T-helper 17 cell (primary cell): ENCODE results near the gene CCDC9B. TPM values are rescaled to one million over a fixed set of nuclear protein-coding genes. Genes with fewer than 3 reads are reported as not detected.

Experiments
- ATAC-seq: fragments of 150-1000 bp; cut with Tn5 transposase; 2 replicates; pipeline ENCODE4 v1.10.0; 2021; ENCODE audit warnings: mild to moderate bottlenecking, moderate library complexity
- DNase-seq, 3 donors: peaks; one replicate each; pipeline versions ENCODE4 v3.0.0 to v3.0.0-alpha.2; 2020 to 2021
- H3K9me3 ChIP-seq: one replicate; pipeline ENCODE4 v1.7.0; 2013; ENCODE audit warnings: low read length, mild to moderate bottlenecking; ENCODE audit not compliant: control insufficient read depth, poor library complexity, severe bottlenecking
- H3K27ac Mint-ChIP-seq: one replicate; pipeline ENCODE4 v1.8.0; 2022; ENCODE audit warnings: mild to moderate bottlenecking, moderate library complexity, mixed read lengths
- H3K27me3 Mint-ChIP-seq: one replicate; pipeline ENCODE4 v1.8.0; 2022; ENCODE audit warnings: mixed read lengths
- H3K36me3 Mint-ChIP-seq: one replicate; pipeline ENCODE4 v1.8.0; 2022; ENCODE audit warnings: low read depth, mixed read lengths
- H3K4me1 Mint-ChIP-seq: one replicate; pipeline ENCODE4 v1.8.0; 2022; ENCODE audit warnings: mild to moderate bottlenecking, mixed read lengths
- H3K4me3 Mint-ChIP-seq: one replicate; pipeline ENCODE4 v1.8.0; 2022; ENCODE audit warnings: mild to moderate bottlenecking, moderate library complexity, mixed read lengths
- total RNA-seq, 4 donors: library from RNA in 2 of 4; stranded (reverse) in 2 of 4; gene quantifications; one replicate each; pipeline ENCODE4 v1.2.3 and lab custom pipeline; 2022 to 2026

Gene CCDC9B
- total RNA-seq, 2 donors from 2014 or later = 4.1 to 5.3 TPM

DNA sequence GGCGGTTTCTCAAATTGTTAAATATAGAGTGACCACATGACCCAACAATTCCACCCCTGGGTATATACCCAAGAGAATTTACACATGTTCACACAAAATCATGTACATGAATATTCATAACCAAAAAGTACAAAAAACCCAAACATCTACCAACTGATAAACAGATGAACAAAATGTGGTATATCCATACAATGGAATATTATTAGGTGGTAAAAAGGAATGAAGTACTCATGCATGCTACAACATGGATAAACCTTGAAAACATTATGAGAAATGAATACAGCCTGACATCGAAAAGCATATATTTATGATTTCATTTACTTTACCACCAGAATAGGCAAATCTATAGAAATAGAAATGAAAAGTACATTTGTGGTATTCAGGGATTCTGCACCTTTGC lies 40.4 kb downstream of the CCDC9B start:
- H3K9me3 ChIP-seq = no peaks in the 10 kb centered on the region
- DNase-seq (no peak), ATAC-seq (no peak)
- peaks cover 13% of the 10 kb centered on the region for H3K4me1 Mint-ChIP-seq
- no peaks in the 10 kb centered on the region for H3K27me3 Mint-ChIP-seq
- H3K36me3 Mint-ChIP-seq = peaks cover 4% of the 10 kb centered on the region
- H3K27ac Mint-ChIP-seq = no peak overlapping the region
- no peak overlapping the region for H3K4me3 Mint-ChIP-seq

DNA sequence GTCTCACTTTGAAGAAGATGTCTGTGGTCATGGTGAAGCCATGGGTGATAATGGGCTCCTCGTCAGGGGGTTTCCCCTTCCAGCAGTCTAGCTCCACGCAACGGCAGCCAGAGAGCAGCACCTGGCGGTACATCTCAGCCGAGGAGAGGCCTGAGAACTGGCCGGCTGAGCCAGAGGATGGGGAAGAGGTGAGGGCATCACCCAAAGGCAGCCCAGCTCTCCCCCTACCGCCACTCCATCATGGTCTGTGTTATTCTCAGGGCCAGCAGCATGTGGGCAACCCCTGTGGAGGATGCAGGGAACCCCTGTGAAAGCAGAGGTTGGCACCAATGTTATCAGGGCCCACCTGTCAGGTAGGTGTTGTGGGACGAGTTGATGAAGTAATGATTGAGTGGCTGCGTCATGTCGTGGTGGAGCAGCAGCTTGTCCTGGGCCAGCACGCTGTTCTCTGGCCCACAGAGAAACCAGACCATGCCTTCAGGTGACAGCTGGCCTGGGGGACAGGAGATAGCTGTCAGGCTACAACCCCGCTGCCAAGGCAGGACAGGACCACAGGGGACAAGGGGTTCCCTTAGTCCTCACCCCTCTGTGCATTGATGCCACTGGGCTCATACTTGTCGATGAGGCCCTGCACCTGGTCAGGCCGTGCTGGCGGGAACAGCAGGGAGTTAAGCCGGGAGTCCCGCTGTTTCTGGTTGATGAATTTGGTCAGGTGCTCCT lies 42.4 kb downstream of the CCDC9B start:
- peaks cover 4% of the 10 kb centered on the region for H3K4me1 Mint-ChIP-seq
- H3K27ac Mint-ChIP-seq = no peak overlapping the region
- no peak for DNase-seq
- no peaks in the 10 kb centered on the region for H3K9me3 ChIP-seq
- peaks cover 4% of the 10 kb centered on the region for H3K36me3 Mint-ChIP-seq
- no peak for ATAC-seq
- H3K27me3 Mint-ChIP-seq = no peaks in the 10 kb centered on the region
- H3K4me3 Mint-ChIP-seq = no peak overlapping the region

DNA sequence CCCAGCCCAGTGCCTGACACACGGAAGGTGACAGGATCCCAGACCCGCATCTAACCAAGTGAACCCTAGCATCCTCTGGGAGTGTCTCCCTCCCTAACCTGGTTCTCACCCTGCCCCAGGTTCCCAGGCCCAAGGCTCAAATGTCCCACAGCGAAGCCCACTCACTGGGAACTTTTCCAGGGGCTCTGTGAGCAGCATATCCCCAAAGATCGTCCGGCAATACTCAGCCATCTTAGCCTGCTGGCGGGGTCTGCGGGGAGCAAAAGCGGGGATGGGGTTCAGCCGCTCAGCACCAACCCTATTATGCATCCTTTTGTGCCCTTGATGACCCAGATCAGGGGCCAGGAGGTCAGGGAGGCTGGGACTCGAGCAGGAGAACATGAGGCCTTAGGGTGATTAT lies 43.4 kb downstream of the CCDC9B start:
- ATAC-seq = no peak
- H3K27ac Mint-ChIP-seq = no peak overlapping the region
- H3K4me1 Mint-ChIP-seq = peaks cover 4% of the 10 kb centered on the region
- H3K27me3 Mint-ChIP-seq = no peaks in the 10 kb centered on the region
- DNase-seq = no peak
- no peaks in the 10 kb centered on the region for H3K9me3 ChIP-seq
- H3K36me3 Mint-ChIP-seq = peaks cover 4% of the 10 kb centered on the region
- no peak overlapping the region for H3K4me3 Mint-ChIP-seq

DNA sequence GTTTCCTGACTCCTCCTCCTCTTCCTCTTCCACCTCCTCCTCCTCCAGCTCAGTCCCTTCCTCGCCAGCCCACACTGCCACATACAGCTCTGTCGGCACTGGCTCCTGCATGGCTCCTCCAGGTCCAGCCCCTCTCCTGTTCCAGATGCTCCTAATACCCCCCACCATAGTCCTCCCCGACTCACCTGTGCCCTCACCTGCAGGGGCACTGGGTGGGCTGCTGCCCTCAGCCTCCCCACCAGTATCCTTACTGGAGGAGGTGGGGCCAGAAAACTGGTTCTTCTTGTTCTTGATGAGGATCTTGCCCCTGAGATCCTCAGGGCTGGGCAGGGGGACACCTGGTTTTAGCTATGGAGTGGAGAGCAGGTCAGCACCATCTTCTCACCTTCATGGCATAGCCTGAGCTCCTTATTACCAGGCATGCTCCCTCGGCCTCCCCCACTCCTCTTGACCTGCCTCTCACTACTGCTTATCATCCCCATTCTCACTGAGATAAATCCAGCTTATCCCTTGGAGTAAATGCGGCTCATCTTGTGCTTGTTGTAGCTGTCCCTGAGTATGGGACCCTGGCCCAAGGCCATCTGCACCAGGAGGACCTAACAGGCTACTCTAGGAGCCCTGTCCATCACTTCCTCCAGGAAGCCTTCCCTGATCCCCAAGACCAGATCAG lies 44.0 kb downstream of the CCDC9B start:
- Mint-ChIP-seq H3K4me3 (no peak overlapping the region), H3K27ac (peak overlapping the region; percentile 68), H3K36me3 (peaks cover 4% of the 10 kb centered on the region), H3K4me1 (peaks cover 4% of the 10 kb centered on the region), H3K27me3 (no peaks in the 10 kb centered on the region)
- ATAC-seq = no peak
- DNase-seq = no peak
- H3K9me3 ChIP-seq = no peaks in the 10 kb centered on the region

DNA sequence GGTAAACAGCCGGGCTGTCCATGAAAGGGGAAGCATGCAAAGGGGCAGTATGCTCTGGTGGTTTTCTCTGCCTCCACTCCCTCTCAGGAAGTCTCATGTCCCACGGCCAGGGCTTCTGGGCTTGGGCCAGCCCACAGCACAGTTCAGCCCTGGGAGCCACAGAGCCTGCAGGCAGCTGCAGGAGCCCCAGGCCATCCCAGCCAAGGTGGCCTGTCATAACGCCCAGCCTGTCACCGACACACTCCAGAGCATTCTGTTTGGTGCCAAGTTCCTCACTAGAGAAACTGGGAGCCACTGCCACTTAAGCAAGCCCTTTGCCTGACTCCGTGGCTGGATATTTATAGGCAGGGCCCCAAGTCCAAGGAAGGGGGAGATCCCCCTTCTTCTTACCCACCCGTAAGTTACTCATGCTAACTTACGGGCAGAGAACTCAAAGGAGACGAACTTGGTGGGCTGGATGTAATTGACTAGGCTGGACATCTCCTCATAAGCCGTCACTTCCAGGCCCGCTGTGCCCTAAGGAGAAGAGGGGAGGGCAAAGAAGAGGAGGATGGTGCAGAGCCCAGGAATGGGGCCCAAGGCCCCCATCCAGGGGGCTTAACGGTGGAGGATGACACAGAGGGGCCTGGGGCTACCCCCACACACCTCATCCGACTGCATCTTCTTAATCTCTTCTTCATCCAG lies 44.7 kb downstream of the CCDC9B start:
- no peaks in the 10 kb centered on the region for H3K9me3 ChIP-seq
- H3K27me3 Mint-ChIP-seq = no peaks in the 10 kb centered on the region
- H3K4me1 Mint-ChIP-seq = peaks cover 4% of the 10 kb centered on the region
- H3K36me3 Mint-ChIP-seq = peaks cover 4% of the 10 kb centered on the region
- ATAC-seq (no peak), DNase-seq (no peak)
- H3K27ac Mint-ChIP-seq = peak overlapping the region; percentile 68
- H3K4me3 Mint-ChIP-seq = no peak overlapping the region

DNA sequence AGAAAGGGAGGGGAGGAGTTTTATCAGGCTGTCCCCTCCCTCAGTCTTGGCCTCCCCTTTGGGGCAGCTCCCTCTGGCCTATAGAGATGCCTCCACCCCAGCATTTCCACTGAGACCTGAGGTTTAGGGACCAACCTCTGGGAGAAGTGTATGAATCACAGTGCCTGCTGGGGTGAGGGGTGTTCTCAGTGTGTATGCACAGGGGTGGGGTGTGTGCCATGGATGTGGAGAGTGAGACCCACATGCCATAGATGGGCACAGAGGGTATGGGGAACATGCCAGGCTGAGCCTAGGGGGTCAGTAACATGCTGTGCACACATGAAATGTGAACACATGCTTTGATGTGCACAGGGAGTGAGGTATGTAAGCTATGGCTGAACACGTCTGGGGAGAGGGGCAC lies 45.4 kb downstream of the CCDC9B start:
- H3K4me1 Mint-ChIP-seq = peaks cover 4% of the 10 kb centered on the region

DNA sequence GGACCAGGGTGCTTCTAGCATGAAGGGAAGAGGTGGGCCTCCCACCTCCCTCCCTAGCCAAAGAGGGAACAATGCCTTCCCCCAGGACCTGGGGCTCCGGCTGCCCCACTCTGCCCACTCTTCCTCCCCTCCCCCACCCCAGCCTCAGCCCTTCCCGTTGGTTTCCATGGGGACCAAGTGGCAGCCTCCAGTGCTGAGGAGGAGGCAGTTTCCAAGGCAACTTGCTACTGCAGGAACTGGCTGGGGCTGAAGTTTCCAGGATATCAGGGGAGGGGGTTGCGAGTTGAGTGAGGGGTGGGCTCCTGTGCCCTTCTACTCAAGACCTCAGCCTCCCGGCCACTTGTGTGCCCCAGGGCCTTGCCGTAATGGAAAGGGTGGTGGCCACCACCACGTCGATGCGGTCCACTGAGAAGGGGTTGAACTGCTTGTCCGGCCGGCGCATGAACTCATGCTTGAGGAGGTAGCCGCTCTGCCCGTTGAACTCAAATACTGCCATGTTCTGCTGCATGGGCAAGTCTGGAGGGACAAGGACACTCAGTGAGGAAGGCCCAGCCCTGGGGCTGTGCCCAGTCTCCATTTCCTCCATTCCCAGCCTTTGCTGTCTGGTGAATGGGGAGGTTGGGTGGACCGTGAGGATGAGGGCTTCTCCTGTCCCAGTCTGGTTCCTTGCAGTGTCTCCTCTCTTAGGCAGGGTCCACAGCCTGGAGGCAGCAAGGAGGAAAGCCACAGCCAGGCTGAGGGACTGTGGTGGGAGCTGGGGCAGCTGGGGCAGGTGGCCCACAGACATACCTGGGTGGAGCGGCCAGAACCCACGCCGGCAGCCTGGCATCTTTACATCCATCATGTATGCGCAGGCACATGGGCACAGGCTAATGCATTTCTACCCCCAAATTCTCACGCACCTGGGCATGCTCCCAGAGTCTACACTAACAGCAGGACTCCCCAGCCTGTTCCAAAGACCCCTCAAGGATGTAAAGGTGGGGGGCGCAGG lies 46.5 kb downstream of the CCDC9B start:
- no peak overlapping the region for H3K27ac Mint-ChIP-seq
- no peaks in the 10 kb centered on the region for H3K27me3 Mint-ChIP-seq
- peaks cover 6% of the 10 kb centered on the region for H3K36me3 Mint-ChIP-seq
- DNase-seq (no peak), ATAC-seq (no peak)
- peaks cover 6% of the 10 kb centered on the region for H3K4me1 Mint-ChIP-seq
- no peaks in the 10 kb centered on the region for H3K9me3 ChIP-seq
- H3K4me3 Mint-ChIP-seq = no peak overlapping the region

More for the DNA sequence above, 45.4 kb downstream of the CCDC9B start:
- peaks cover 4% of the 10 kb centered on the region for H3K36me3 Mint-ChIP-seq
- ATAC-seq = no peak
- no peak overlapping the region for H3K27ac Mint-ChIP-seq
- H3K27me3 Mint-ChIP-seq = no peaks in the 10 kb centered on the region
- no peak overlapping the region for H3K4me3 Mint-ChIP-seq
- no peak for DNase-seq
- no peaks in the 10 kb centered on the region for H3K9me3 ChIP-seq

DNA sequence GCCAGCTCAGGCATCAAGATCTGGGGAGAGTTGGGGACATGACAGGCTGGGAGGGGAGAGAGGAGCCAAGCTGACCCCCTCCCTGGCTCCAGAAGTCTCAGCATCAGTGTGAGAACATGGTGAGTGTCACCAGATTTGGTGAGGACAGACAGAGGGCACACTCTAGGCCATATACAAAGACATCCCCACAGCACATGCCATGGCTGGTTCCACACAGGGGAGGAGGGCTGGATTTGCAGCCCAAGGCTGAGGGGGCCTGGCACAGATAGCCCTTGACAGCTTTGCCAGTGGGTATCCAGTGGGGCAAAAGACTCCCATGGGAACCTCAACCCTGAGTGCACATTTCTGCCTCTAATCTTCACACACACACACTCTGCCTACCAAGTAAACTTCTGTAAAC lies 47.7 kb downstream of the CCDC9B start:
- H3K9me3 ChIP-seq = no peaks in the 10 kb centered on the region
- no peak for ATAC-seq
- peaks cover 6% of the 10 kb centered on the region for H3K4me1 Mint-ChIP-seq
- H3K4me3 Mint-ChIP-seq = no peak overlapping the region
- H3K36me3 Mint-ChIP-seq = peaks cover 6% of the 10 kb centered on the region
- DNase-seq = no peak
- no peaks in the 10 kb centered on the region for H3K27me3 Mint-ChIP-seq
- peak overlapping the region; percentile 37 for H3K27ac Mint-ChIP-seq

DNA sequence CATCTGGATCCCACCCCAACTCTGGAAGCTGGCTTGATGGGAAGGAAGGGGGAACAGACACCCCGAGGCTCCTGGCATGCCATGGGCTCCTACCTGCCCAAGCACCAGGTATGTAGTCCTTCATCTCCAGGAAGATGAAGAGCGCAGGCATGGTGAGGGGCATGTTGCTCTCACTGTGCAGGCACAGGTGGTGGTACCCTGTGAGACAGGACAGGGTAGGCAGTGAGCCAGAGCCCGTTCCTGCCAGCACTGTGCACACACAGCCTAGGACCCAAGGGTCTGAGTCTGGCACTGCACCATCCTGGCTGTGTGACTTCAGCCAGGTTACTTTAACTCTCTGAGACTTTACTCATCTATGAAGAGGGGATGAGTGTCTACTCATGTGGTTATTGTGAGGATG lies 48.5 kb downstream of the CCDC9B start:
- no peaks in the 10 kb centered on the region for H3K9me3 ChIP-seq
- DNase-seq (no peak), ATAC-seq (no peak)
- H3K36me3 Mint-ChIP-seq = peaks cover 4% of the 10 kb centered on the region
- H3K27ac Mint-ChIP-seq = no peak overlapping the region
- peaks cover 4% of the 10 kb centered on the region for H3K4me1 Mint-ChIP-seq
- H3K4me3 Mint-ChIP-seq = no peak overlapping the region
- H3K27me3 Mint-ChIP-seq = no peaks in the 10 kb centered on the region

DNA sequence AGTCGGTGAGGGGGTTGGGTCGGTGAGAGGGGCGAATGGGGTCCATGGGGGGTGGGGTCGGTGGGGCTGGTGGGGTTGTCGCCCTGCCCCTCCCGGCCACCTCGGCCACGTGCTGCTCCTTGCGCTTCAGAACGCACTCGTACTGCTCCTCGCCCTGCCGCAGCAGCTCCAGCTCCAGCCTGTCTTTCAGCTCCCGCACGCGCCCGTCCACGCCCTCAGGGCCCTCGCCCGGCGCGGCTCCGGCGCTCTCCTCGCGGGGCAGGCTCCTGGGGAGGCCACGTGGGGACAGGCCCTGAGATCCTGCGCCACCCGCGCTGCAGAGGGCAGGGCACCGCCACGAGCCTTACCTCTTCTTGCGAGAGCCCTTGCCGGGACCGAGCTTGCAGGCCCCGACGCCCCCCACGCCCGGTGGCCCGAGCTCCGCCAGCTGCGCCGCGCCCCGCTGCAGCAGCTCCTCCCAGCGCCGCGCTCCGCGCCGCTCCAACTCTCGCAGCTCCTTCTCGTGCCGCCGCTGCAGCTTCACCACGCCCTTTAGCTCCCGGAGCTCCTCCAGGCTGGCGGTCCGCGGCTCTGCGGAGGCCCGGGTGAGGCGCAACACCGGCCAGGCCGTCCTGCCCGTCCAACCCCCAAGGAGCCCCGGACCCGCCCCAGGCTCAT lies 49.7 kb downstream of the CCDC9B start:
- peaks cover 2% of the 10 kb centered on the region for H3K36me3 Mint-ChIP-seq
- no peaks in the 10 kb centered on the region for H3K9me3 ChIP-seq
- peaks cover 2% of the 10 kb centered on the region for H3K4me1 Mint-ChIP-seq
- H3K27ac Mint-ChIP-seq = no peak overlapping the region
- H3K4me3 Mint-ChIP-seq = no peak overlapping the region
- ATAC-seq = no peak
- H3K27me3 Mint-ChIP-seq = no peaks in the 10 kb centered on the region
- no peak for DNase-seq

DNA sequence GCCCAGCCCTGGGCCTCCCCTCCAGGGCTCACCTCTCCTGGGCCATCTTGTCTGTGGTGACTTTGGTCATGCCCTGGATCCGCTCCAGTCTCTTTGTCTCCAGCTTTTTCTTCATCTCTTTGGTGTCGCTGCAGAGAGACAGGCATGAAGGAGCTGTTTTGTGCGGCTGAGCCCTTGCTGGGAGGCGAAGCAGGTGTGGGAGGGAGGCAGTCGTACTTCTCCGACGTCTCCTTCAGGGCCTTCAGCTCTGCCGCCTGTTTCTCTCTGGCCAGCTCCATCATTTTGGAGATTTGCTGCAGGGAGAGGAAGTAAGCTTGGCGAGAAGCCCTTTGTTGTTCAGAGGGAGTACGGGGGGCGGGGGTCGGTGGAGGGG lies 50.2 kb downstream of the CCDC9B start:
- no peak for ATAC-seq
- Mint-ChIP-seq H3K4me1 (peaks cover 2% of the 10 kb centered on the region), H3K36me3 (peaks cover 2% of the 10 kb centered on the region), H3K27me3 (no peaks in the 10 kb centered on the region), H3K4me3 (no peak overlapping the region), H3K27ac (no peak overlapping the region)
- no peak for DNase-seq
- H3K9me3 ChIP-seq = no peaks in the 10 kb centered on the region

DNA sequence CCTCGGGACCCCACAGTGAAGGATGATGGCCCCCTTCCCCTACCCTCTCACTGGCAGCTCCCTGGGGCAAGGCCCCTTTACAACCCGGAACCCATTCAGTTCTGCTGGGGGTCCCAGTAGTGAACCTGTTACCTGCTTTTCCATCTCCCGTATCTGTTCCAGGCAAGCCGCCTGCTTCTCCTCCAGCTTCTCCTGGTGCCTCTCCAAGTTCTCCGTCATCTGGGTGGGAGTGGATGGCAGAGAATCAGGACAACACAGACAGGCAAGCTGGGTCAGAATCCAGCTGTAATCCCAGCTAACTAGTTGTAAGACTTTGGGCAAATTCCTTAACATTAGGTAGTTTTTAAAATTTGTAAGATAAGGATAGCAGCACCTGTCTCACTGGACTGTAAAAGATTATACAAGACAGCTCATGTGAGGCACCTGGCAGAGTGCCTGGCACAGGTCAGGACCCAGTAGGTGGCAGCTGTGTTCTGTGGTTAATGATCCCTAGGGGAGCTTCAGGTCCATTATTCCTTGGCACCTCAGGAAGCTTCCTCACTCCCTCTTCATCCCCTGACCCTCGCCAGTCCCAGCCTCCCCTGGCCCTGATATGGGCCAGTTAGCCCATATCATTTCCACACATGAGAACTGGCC lies 51.5 kb downstream of the CCDC9B start:
- H3K27ac Mint-ChIP-seq = peak overlapping the region; percentile 69
- DNase-seq (no peak), ATAC-seq (no peak)
- H3K36me3 Mint-ChIP-seq = peaks cover 2% of the 10 kb centered on the region
- no peaks in the 10 kb centered on the region for H3K9me3 ChIP-seq
- H3K4me1 Mint-ChIP-seq = peaks cover 2% of the 10 kb centered on the region
- no peaks in the 10 kb centered on the region for H3K27me3 Mint-ChIP-seq
- H3K4me3 Mint-ChIP-seq = no peak overlapping the region
